ENCODE measurements around the gene POLN. TPM values are rescaled to one million over a fixed set of nuclear protein-coding genes. Genes with fewer than 3 reads are reported as not detected.
A peak's percentile ranks its signal among the peaks of the same experiment; 100 is the strongest.

Gene POLN
- total and polyA plus RNA-seq, 2 donors from 2014 or later: 1.3 to 3.8 TPM

GRCh38 chr4:2247128-2248043 lies 5.5 kb upstream of the POLN start:
- H3K9me3 ChIP-seq (ENCODE audit: control insufficient read depth in 2 of 3, insufficient read depth in 1 of 3, low read length in 3 of 3): no peaks in the 10 kb centered on the region
- peaks cover 0 to 10% (median 5%) of the 10 kb centered on the region in 3 donors for H3K36me3 ChIP-seq (ENCODE audit: control insufficient read depth in 2 of 3, insufficient read depth in 3 of 3, low read length in 3 of 3)
- FAIRE-seq (no peak), DNase-seq (peak in 3 of 5 donors; percentile 9 to 77 (median 31))
- TF ChIP-seq CTCF (IDR thresholded peaks at IDR 0.05; ENCODE audit: borderline replicate concordance, extremely low read depth, insufficient read depth): no peak
- H3K4me1 ChIP-seq (ENCODE audit: control insufficient read depth in 2 of 3, insufficient read depth in 2 of 3, low read depth in 1 of 3, low read length in 3 of 3): peaks cover 4 to 12% (median 9%) of the 10 kb centered on the region in 3 donors
- no peaks in the 10 kb centered on the region for H3K27me3 ChIP-seq (ENCODE audit: control insufficient read depth, insufficient read depth, low read length)
- H3K4me3 ChIP-seq (ENCODE audit: low read length in 3 of 3): no peak overlapping the region
- intact Hi-C loops (cut with DNase I): no loop called here
- H3K9ac ChIP-seq (ENCODE audit: low read length in 3 of 3): no peak overlapping the region
- H3K27ac ChIP-seq (ENCODE audit: low read depth in 2 of 2, low read length in 2 of 2): no peak overlapping the region

DNA sequence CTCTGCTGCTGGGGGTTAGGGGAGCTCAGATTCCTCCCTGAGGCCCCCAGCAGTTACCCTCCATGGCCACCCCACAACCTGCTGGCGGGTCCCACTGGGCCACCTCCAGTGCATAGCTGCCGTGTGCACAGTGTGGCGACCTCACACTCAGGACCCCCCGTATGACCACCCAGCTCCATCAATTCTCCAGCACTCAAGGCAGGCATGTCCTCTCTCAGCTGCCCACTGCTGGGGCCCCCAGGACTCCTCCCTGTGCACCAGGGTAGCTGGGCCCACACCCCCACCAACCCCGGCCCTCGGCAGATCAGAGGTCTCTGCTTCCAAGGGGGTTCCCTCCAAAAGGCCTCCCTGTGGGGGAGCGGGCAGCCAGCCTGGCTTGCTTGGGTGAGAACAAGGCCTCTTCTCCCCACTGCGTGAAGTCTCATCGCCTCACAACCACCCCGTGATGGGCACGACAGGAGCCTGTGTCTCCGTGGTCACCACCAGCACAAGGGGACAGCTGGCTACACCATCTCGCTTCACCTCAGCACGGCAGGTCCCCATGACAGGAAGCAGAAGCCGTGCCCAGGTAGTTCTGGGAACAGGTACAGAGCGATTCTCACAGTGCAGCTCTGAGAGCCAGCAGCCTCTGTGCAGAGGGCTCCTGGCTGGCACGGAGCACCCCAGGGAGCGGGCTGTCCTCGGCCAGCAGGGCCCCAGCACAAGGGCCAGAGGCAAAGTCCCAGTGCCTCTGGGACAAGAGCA lies 4.6 kb upstream of the POLN start:
- Histone ChIP-seq H3K4me3 (ENCODE audit: low read length in 3 of 3) (no peak overlapping the region), H3K27me3 (ENCODE audit: control insufficient read depth, insufficient read depth, low read length) (no peaks in the 10 kb centered on the region), H3K9ac (ENCODE audit: low read length in 3 of 3) (no peak overlapping the region), H3K9me3 (ENCODE audit: control insufficient read depth in 2 of 3, insufficient read depth in 1 of 3, low read length in 3 of 3) (no peaks in the 10 kb centered on the region), H3K36me3 (ENCODE audit: control insufficient read depth in 2 of 3, insufficient read depth in 3 of 3, low read length in 3 of 3) (peaks cover 0 to 10% (median 5%) of the 10 kb centered on the region in 3 donors), H3K4me1 (ENCODE audit: control insufficient read depth in 2 of 3, insufficient read depth in 2 of 3, low read depth in 1 of 3, low read length in 3 of 3) (peaks cover 4 to 12% (median 9%) of the 10 kb centered on the region in 3 donors), H3K27ac (ENCODE audit: low read depth in 2 of 2, low read length in 2 of 2) (no peak overlapping the region)
- intact Hi-C loops (cut with DNase I): no loop called here
- no peak for TF ChIP-seq CTCF (IDR thresholded peaks at IDR 0.05; ENCODE audit: borderline replicate concordance, extremely low read depth, insufficient read depth)
- DNase-seq (peak in 3 of 5 donors; percentile 9 to 65 (median 43)), FAIRE-seq (no peak)

DNA sequence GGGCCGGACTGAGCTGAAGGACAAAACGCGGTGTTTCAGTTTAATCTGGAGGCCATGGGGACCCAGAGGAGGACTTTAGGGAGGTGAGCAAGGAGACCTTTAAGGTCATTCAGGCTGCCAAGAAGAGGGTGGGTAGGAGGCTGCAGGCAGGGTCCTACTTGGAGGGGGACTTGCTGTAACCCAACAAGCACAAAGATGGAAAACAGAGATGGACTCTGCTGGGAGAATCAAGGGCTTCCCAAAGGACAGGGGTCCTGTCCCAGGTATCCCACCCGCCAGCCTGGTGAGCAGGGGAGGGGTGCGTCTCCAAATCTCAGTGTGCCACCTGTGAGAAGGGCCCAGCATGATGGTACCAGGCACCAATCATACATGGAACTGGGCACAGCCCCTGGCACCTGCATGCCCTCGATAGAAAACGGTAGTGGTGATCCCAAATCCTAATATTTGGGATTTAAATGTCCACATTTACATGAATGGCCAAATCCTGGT lies 3.9 kb upstream of the POLN start:
- FAIRE-seq (no peak), DNase-seq (peak in 1 of 5 donors; percentile 37)
- peaks cover 0 to 10% (median 5%) of the 10 kb centered on the region in 3 donors for H3K36me3 ChIP-seq (ENCODE audit: control insufficient read depth in 2 of 3, insufficient read depth in 3 of 3, low read length in 3 of 3)
- no peak overlapping the region for H3K9ac ChIP-seq (ENCODE audit: low read length in 3 of 3)
- H3K27me3 ChIP-seq (ENCODE audit: control insufficient read depth, insufficient read depth, low read length): no peaks in the 10 kb centered on the region
- H3K27ac ChIP-seq (ENCODE audit: low read depth in 2 of 2, low read length in 2 of 2): peak overlapping the region in 1 of 2 donors; percentile 59
- peaks cover 4 to 14% (median 11%) of the 10 kb centered on the region in 3 donors for H3K4me1 ChIP-seq (ENCODE audit: control insufficient read depth in 2 of 3, insufficient read depth in 2 of 3, low read depth in 1 of 3, low read length in 3 of 3)
- intact Hi-C loops (cut with DNase I): no loop called here
- no peak for TF ChIP-seq CTCF (IDR thresholded peaks at IDR 0.05; ENCODE audit: borderline replicate concordance, extremely low read depth, insufficient read depth)
- no peaks in the 10 kb centered on the region for H3K9me3 ChIP-seq (ENCODE audit: control insufficient read depth in 2 of 3, insufficient read depth in 1 of 3, low read length in 3 of 3)
- H3K4me3 ChIP-seq (ENCODE audit: low read length in 3 of 3): no peak overlapping the region
